Memory B cell (primary cell): ENCODE results near the gene CTDSP1.

Experiments
- ATAC-seq: fragments of 150-1000 bp; cut with Tn5 transposase; 2 replicates; pipeline ENCODE4 v1.10.0; 2021; ENCODE audit warnings: low read depth, mild to moderate bottlenecking, moderate library complexity
- DNase-seq, 2 donors: peaks; one replicate each; pipeline ENCODE4 v3.0.0; 2022; ENCODE audit warnings: low spot score in 2 of 2
- H3K27ac Mint-ChIP-seq: one replicate; pipeline ENCODE4 v1.8.0; 2022; ENCODE audit warnings: mild to moderate bottlenecking, moderate library complexity, mixed read lengths
- H3K27me3 Mint-ChIP-seq: one replicate; pipeline ENCODE4 v1.8.0; 2022; ENCODE audit warnings: mixed read lengths
- H3K36me3 Mint-ChIP-seq: one replicate; pipeline ENCODE4 v1.8.0; 2022; ENCODE audit warnings: mild to moderate bottlenecking, mixed read lengths
- H3K4me1 Mint-ChIP-seq: one replicate; pipeline ENCODE4 v1.8.0; 2022; ENCODE audit warnings: mixed read lengths
- H3K4me3 Mint-ChIP-seq: one replicate; pipeline ENCODE4 v1.8.0; 2022; ENCODE audit warnings: mild to moderate bottlenecking, moderate library complexity, mixed read lengths
- H3K9me3 Mint-ChIP-seq: one replicate; pipeline ENCODE4 v1.8.0; 2022; ENCODE audit warnings: mixed read lengths

Gene CTDSP1

GRCh38 chr2:218399391-218400166 is at the start of gene CTDSP1:
TSS of gene CTDSP1 (plus strand) at chr2:218399868. CDS start at chr2:218400091, 223 bp downstream.
- peak within 1 kb of the TSS; percentile 79 for H3K27ac Mint-ChIP-seq
- no peaks in the 10 kb centered on the region for H3K9me3 Mint-ChIP-seq
- ATAC-seq (peak; percentile 39), DNase-seq (peak; percentile 81 to 92)
- H3K4me1 Mint-ChIP-seq: peaks cover 27% of the 10 kb centered on the region
- peak within 1 kb of the TSS; percentile 95 for H3K4me3 Mint-ChIP-seq
- peaks cover 15% of the 10 kb centered on the region for H3K36me3 Mint-ChIP-seq
- H3K27me3 Mint-ChIP-seq: no peaks in the 10 kb centered on the region

- Mint-ChIP-seq H3K4me1 (peaks cover 2% of the 10 kb centered on the region), H3K27ac (no peak overlapping the region), H3K36me3 (no peaks in the 10 kb centered on the region), H3K27me3 (peaks cover 2% of the 10 kb centered on the region), H3K4me3 (no peak overlapping the region), H3K9me3 (peaks cover 7% of the 10 kb centered on the region)
- ATAC-seq: no peak
- DNase-seq: no peak
Measured at GRCh38 chr2:218354045-218354444, 45.6 kb upstream of the CTDSP1 start.

- Mint-ChIP-seq H3K27me3 (peaks cover 2% of the 10 kb centered on the region), H3K27ac (no peak overlapping the region), H3K36me3 (no peaks in the 10 kb centered on the region), H3K4me3 (no peak overlapping the region), H3K9me3 (peaks cover 7% of the 10 kb centered on the region), H3K4me1 (peaks cover 2% of the 10 kb centered on the region)
- DNase-seq (no peak), ATAC-seq (no peak)
Measured at GRCh38 chr2:218354850-218355443, 44.7 kb upstream of the CTDSP1 start.

- H3K4me1 Mint-ChIP-seq: peaks cover 4% of the 10 kb centered on the region
- no peak overlapping the region for H3K27ac Mint-ChIP-seq
- H3K9me3 Mint-ChIP-seq: peaks cover 3% of the 10 kb centered on the region
- no peak for DNase-seq
- H3K36me3 Mint-ChIP-seq: no peaks in the 10 kb centered on the region
- H3K4me3 Mint-ChIP-seq: no peak overlapping the region
- ATAC-seq: no peak
- H3K27me3 Mint-ChIP-seq: peaks cover 2% of the 10 kb centered on the region
Measured at GRCh38 chr2:218357236-218358177, 42.2 kb upstream of the CTDSP1 start.

- DNase-seq (no peak), ATAC-seq (no peak)
- Mint-ChIP-seq H3K27ac (peak overlapping the region; percentile 32), H3K4me3 (no peak overlapping the region), H3K36me3 (no peaks in the 10 kb centered on the region), H3K9me3 (no peaks in the 10 kb centered on the region), H3K4me1 (peaks cover 4% of the 10 kb centered on the region), H3K27me3 (no peaks in the 10 kb centered on the region)
Measured at GRCh38 chr2:218360453-218360852, 39.2 kb upstream of the CTDSP1 start.

- Mint-ChIP-seq H3K27ac (peak overlapping the region; percentile 12), H3K9me3 (no peaks in the 10 kb centered on the region), H3K4me1 (peaks cover 5% of the 10 kb centered on the region), H3K36me3 (no peaks in the 10 kb centered on the region), H3K27me3 (no peaks in the 10 kb centered on the region), H3K4me3 (no peak overlapping the region)
- DNase-seq (no peak), ATAC-seq (no peak)
Measured at GRCh38 chr2:218362606-218363005, 37.1 kb upstream of the CTDSP1 start.

- Mint-ChIP-seq H3K4me3 (no peak overlapping the region), H3K4me1 (peaks cover 7% of the 10 kb centered on the region), H3K27ac (no peak overlapping the region)
Measured at GRCh38 chr2:218363736-218364135, 35.9 kb upstream of the CTDSP1 start.

GRCh38 chr2:218364196-218364595 is 35.5 kb upstream of the CTDSP1 start:
- H3K27me3 Mint-ChIP-seq: no peaks in the 10 kb centered on the region
- H3K27ac Mint-ChIP-seq: no peak overlapping the region
- DNase-seq (no peak), ATAC-seq (no peak)
- H3K4me1 Mint-ChIP-seq: peaks cover 7% of the 10 kb centered on the region
- no peak overlapping the region for H3K4me3 Mint-ChIP-seq
- no peaks in the 10 kb centered on the region for H3K36me3 Mint-ChIP-seq
- no peaks in the 10 kb centered on the region for H3K9me3 Mint-ChIP-seq

More at GRCh38 chr2:218363736-218364135, 35.9 kb upstream of the CTDSP1 start:
- no peaks in the 10 kb centered on the region for H3K27me3 Mint-ChIP-seq
- DNase-seq: no peak
- H3K36me3 Mint-ChIP-seq: no peaks in the 10 kb centered on the region
- no peak for ATAC-seq
- no peaks in the 10 kb centered on the region for H3K9me3 Mint-ChIP-seq

GRCh38 chr2:218366621-218367414 is 32.9 kb upstream of the CTDSP1 start:
- Mint-ChIP-seq H3K4me1 (peaks cover 17% of the 10 kb centered on the region), H3K9me3 (no peaks in the 10 kb centered on the region), H3K4me3 (peak overlapping the region; percentile 81), H3K27ac (no peak overlapping the region), H3K27me3 (no peaks in the 10 kb centered on the region), H3K36me3 (no peaks in the 10 kb centered on the region)
- DNase-seq: no peak
- ATAC-seq: no peak

GRCh38 chr2:218367415-218368149 is 32.1 kb upstream of the CTDSP1 start:
- H3K27ac Mint-ChIP-seq: peak overlapping the region; percentile 78
- H3K4me3 Mint-ChIP-seq: peak overlapping the region; percentile 81
- no peaks in the 10 kb centered on the region for H3K27me3 Mint-ChIP-seq
- DNase-seq (peak; percentile 36 to 62), ATAC-seq (peak; percentile 75)
- H3K36me3 Mint-ChIP-seq: no peaks in the 10 kb centered on the region
- H3K4me1 Mint-ChIP-seq: peaks cover 17% of the 10 kb centered on the region
- no peaks in the 10 kb centered on the region for H3K9me3 Mint-ChIP-seq

GRCh38 chr2:218368150-218368528 is 31.5 kb upstream of the CTDSP1 start:
- Mint-ChIP-seq H3K4me3 (peak overlapping the region; percentile 81), H3K27me3 (no peaks in the 10 kb centered on the region), H3K9me3 (no peaks in the 10 kb centered on the region), H3K36me3 (no peaks in the 10 kb centered on the region), H3K4me1 (peaks cover 17% of the 10 kb centered on the region), H3K27ac (peak overlapping the region; percentile 78)
- ATAC-seq: no peak
- no peak for DNase-seq

GRCh38 chr2:218368621-218369153 is 31.0 kb upstream of the CTDSP1 start:
- H3K4me3 Mint-ChIP-seq: peak overlapping the region; percentile 81
- H3K27ac Mint-ChIP-seq: no peak overlapping the region
- ATAC-seq (no peak), DNase-seq (no peak)
- no peaks in the 10 kb centered on the region for H3K9me3 Mint-ChIP-seq
- H3K27me3 Mint-ChIP-seq: no peaks in the 10 kb centered on the region
- H3K4me1 Mint-ChIP-seq: peaks cover 17% of the 10 kb centered on the region
- no peaks in the 10 kb centered on the region for H3K36me3 Mint-ChIP-seq

- Mint-ChIP-seq H3K9me3 (no peaks in the 10 kb centered on the region), H3K27ac (no peak overlapping the region), H3K27me3 (no peaks in the 10 kb centered on the region), H3K4me1 (peaks cover 17% of the 10 kb centered on the region), H3K4me3 (no peak overlapping the region), H3K36me3 (no peaks in the 10 kb centered on the region)
- ATAC-seq (no peak), DNase-seq (no peak)
Measured at GRCh38 chr2:218369330-218369729, 30.3 kb upstream of the CTDSP1 start.
